GM23248 (cell line): ENCODE results near the gene CPED1.

Experiments used
- EZH2 ChIP-seq: fragments of 200-600 bp; sonication (generic); IDR thresholded peaks from 2 replicates; pipeline ENCODE4 v1.6.1; 2018; ENCODE audit warnings: antibody characterized with exemption, mild to moderate bottlenecking; ENCODE audit not compliant: insufficient read depth, poor library complexity, severe bottlenecking
- EZH2phosphoT487 ChIP-seq: fragments of 200-600 bp; sonication (generic); IDR thresholded peaks from 2 replicates; pipeline ENCODE4 v1.6.1; 2018; ENCODE audit warnings: antibody characterized with exemption, moderate library complexity, mild to moderate bottlenecking, low read depth; ENCODE audit not compliant: insufficient read depth

- TF ChIP-seq EZH2 (no peak), EZH2phosphoT487 (no peak)
Measured at GRCh38 chr7:120941856-120942255, 46.7 kb upstream of the CPED1 start.
